HUES48 (cell line): Measurements from ENCODE around the gene ZSCAN29.

Experiments used
- H3K27ac ChIP-seq: one replicate; pipeline ENCODE4 v1.7.0; 2013; ENCODE audit warnings: low read depth, low read length, inconsistent platforms
- H3K27me3 ChIP-seq: 2 replicates; pipeline ENCODE4 v1.6.1; 2013; ENCODE audit warnings: mild to moderate bottlenecking, low read length; ENCODE audit not compliant: control insufficient read depth, insufficient read depth
- H3K36me3 ChIP-seq: 2 replicates; pipeline ENCODE4 v1.6.1; 2013; ENCODE audit warnings: low read length; ENCODE audit not compliant: control insufficient read depth, insufficient read depth
- H3K4me1 ChIP-seq: 2 replicates; pipeline ENCODE4 v1.6.1; 2013; ENCODE audit warnings: mild to moderate bottlenecking, low read length; ENCODE audit not compliant: control insufficient read depth, insufficient read depth
- H3K4me3 ChIP-seq: 2 replicates; pipeline ENCODE4 v1.5.1; 2013; ENCODE audit warnings: mild to moderate bottlenecking, low read depth, low read length
- H3K9ac ChIP-seq: 2 replicates; pipeline ENCODE4 v1.6.1; 2013; ENCODE audit warnings: mild to moderate bottlenecking, low read depth, low read length, moderate library complexity
- H3K9me3 ChIP-seq: 2 replicates; pipeline ENCODE4 v1.6.1; 2013; ENCODE audit warnings: low read length; ENCODE audit not compliant: control insufficient read depth, insufficient read depth

The ZSCAN29 gene

GRCh38 chr15:43314171-43314570, 56.7 kb downstream of the ZSCAN29 start:
- Histone ChIP-seq H3K9ac (no peak overlapping the region), H3K36me3 (no peaks in the 10 kb centered on the region), H3K9me3 (no peaks in the 10 kb centered on the region), H3K4me3 (no peak overlapping the region), H3K27me3 (no peaks in the 10 kb centered on the region), H3K27ac (no peak overlapping the region), H3K4me1 (no peaks in the 10 kb centered on the region)

GRCh38 chr15:43312378-43312777, 58.5 kb downstream of the ZSCAN29 start:
- Histone ChIP-seq H3K4me3 (no peak overlapping the region), H3K27ac (no peak overlapping the region), H3K4me1 (no peaks in the 10 kb centered on the region), H3K9me3 (no peaks in the 10 kb centered on the region), H3K27me3 (no peaks in the 10 kb centered on the region), H3K9ac (no peak overlapping the region), H3K36me3 (no peaks in the 10 kb centered on the region)
